IPS DF 19.7 (cell line): Measurements from ENCODE around the gene TM7SF3.

Source experiments
- DNase-seq: peaks from one replicate; pipeline ENCODE4 v3.0.0-alpha.2; 2013; ENCODE audit warnings: low read depth, low spot score

TM7SF3 gene

GRCh38 chr12:27014859-27015729 lies 910 bp upstream of the TM7SF3 start:
- DNase-seq, result no peak

- no peak for DNase-seq
Measured at GRCh38 chr12:27013611-27014084, 536 bp downstream of the TM7SF3 start.

GRCh38 chr12:27012982-27013255 lies 1.3 kb downstream of the TM7SF3 start:
- DNase-seq, result no peak

- no peak for DNase-seq
Measured at GRCh38 chr12:27012239-27012981, 1.8 kb downstream of the TM7SF3 start.

GRCh38 chr12:27009881-27010301 lies 4.3 kb downstream of the TM7SF3 start:
- no peak for DNase-seq

GRCh38 chr12:27008081-27008480 lies 6.1 kb downstream of the TM7SF3 start:
- DNase-seq, result no peak

- DNase-seq, result no peak
Measured at GRCh38 chr12:27006797-27007467, 7.3 kb downstream of the TM7SF3 start.

GRCh38 chr12:27005495-27005894 lies 8.7 kb downstream of the TM7SF3 start:
- DNase-seq, result no peak

GRCh38 chr12:27003421-27004381 lies 10.5 kb downstream of the TM7SF3 start:
- no peak for DNase-seq

GRCh38 chr12:27002141-27002540 lies 12.0 kb downstream of the TM7SF3 start:
- DNase-seq, result no peak

GRCh38 chr12:27001663-27002062 lies 12.5 kb downstream of the TM7SF3 start:
- DNase-seq, result no peak

- DNase-seq, result no peak
Measured at GRCh38 chr12:27000961-27001360, 13.2 kb downstream of the TM7SF3 start.

- DNase-seq, result no peak
Measured at GRCh38 chr12:26997003-26997402, 17.2 kb downstream of the TM7SF3 start.

- no peak for DNase-seq
Measured at GRCh38 chr12:26995706-26996105, 18.5 kb downstream of the TM7SF3 start.

GRCh38 chr12:26994109-26994508 lies 20.1 kb downstream of the TM7SF3 start:
- no peak for DNase-seq

GRCh38 chr12:26991826-26992225 lies 22.4 kb downstream of the TM7SF3 start:
- no peak for DNase-seq

GRCh38 chr12:26989873-26990272 lies 24.3 kb downstream of the TM7SF3 start:
- no peak for DNase-seq

GRCh38 chr12:26988703-26989102 lies 25.5 kb downstream of the TM7SF3 start:
- no peak for DNase-seq

GRCh38 chr12:26987634-26988424 lies 26.4 kb downstream of the TM7SF3 start:
- DNase-seq, result no peak

- no peak for DNase-seq
Measured at GRCh38 chr12:26982866-26983265, 31.3 kb downstream of the TM7SF3 start.
